Smooth muscle cell (in vitro differentiated cells): ENCODE results near the gene SULT2A1. TPM values are rescaled to one million over a fixed set of nuclear protein-coding genes. Genes with fewer than 3 reads are reported as not detected.

Source experiments
- DNase-seq: peaks from one replicate; lab custom pipeline; 2025; ENCODE audit not compliant: unreplicated experiment; lab: John Stamatoyannopoulos, UW
- H2AFZ ChIP-seq: fragments of 200-600 bp; sonication (generic); 2 replicates; pipeline ENCODE4 v1.6.0; 2016; ENCODE audit warnings: antibody characterized with exemption, low read depth, mild to moderate bottlenecking
- H3F3A ChIP-seq: fragments of 200-600 bp; sonication (generic); 2 replicates; pipeline ENCODE4 v1.6.0; 2017; ENCODE audit warnings: antibody characterized with exemption, low read depth
- H3K27ac ChIP-seq: fragments of 200-600 bp; sonication (generic); 2 replicates; pipeline ENCODE4 v1.5.1; 2016; ENCODE audit warnings: low read depth, mild to moderate bottlenecking
- H3K27me3 ChIP-seq: fragments of 200-600 bp; sonication (generic); 2 replicates; pipeline ENCODE4 v1.6.1; 2016; ENCODE audit warnings: low read depth, mild to moderate bottlenecking
- H3K36me3 ChIP-seq: fragments of 200-600 bp; sonication (generic); 2 replicates; pipeline ENCODE4 v1.5.1; 2016; ENCODE audit warnings: low read depth
- H3K4me1 ChIP-seq: fragments of 200-600 bp; sonication (generic); 2 replicates; pipeline ENCODE4 v1.5.1; 2016; ENCODE audit warnings: low read depth
- H3K4me2 ChIP-seq: fragments of 200-600 bp; sonication (generic); 2 replicates; pipeline ENCODE4 v1.6.0; 2016; ENCODE audit warnings: mild to moderate bottlenecking
- H3K4me3 ChIP-seq: fragments of 200-600 bp; sonication (generic); 2 replicates; pipeline ENCODE4 v1.5.1; 2016; ENCODE audit warnings: mild to moderate bottlenecking
- H3K79me2 ChIP-seq: fragments of 200-600 bp; sonication (generic); 2 replicates; pipeline ENCODE4 v1.6.0; 2016; ENCODE audit warnings: low read depth, mild to moderate bottlenecking
- H3K9ac ChIP-seq: fragments of 200-600 bp; sonication (generic); 2 replicates; pipeline ENCODE4 v1.6.0; 2016; ENCODE audit warnings: low read depth
- H3K9me3 ChIP-seq: fragments of 200-600 bp; sonication (generic); replicated peaks from 2 replicates; pipeline ENCODE4 v1.5.1; 2016; ENCODE audit warnings: low read depth
- H4K20me1 ChIP-seq: fragments of 200-600 bp; sonication (generic); 2 replicates; pipeline ENCODE4 v1.6.0; 2016; ENCODE audit warnings: low read depth
- WGBS: methylation state at CpG from one replicate; pipeline ENCODE4 v1.1.7; 2016; ENCODE audit warnings: low lambda C conversion rate; 5-methylcytosine and 5-hydroxymethylcytosine counted together
- polyA plus RNA-seq: library from polyadenylated mRNA; unstranded; fragments of >200 nt; fragmentation: Nextera tagmentation; extraction: Ambion mirVana; gene quantifications from 2 replicates; pipeline ENCODE4 v1.2.1, GENCODE V29; 2016
- total RNA-seq: library from RNA; depleted of rRNA; stranded (reverse); fragments of >200 nt; gene quantifications from 2 replicates; pipeline ENCODE4 v1.2.3, GENCODE V29; 2014
- TF ChIP-seq, protein P1 (sequence below): fragments of 200-600 bp; sonication (generic); IDR thresholded peaks from 2 replicates; pipeline ENCODE4 v1.5.1; 2017; ENCODE audit warnings: borderline replicate concordance, mild to moderate bottlenecking, antibody characterized with exemption; ENCODE audit not compliant: insufficient read depth, poor library complexity, severe bottlenecking

Gene SULT2A1
- total and polyA plus RNA-seq, 2 experiments from 2014 or later: 0.10 TPM; not detected in 1

DNA sequence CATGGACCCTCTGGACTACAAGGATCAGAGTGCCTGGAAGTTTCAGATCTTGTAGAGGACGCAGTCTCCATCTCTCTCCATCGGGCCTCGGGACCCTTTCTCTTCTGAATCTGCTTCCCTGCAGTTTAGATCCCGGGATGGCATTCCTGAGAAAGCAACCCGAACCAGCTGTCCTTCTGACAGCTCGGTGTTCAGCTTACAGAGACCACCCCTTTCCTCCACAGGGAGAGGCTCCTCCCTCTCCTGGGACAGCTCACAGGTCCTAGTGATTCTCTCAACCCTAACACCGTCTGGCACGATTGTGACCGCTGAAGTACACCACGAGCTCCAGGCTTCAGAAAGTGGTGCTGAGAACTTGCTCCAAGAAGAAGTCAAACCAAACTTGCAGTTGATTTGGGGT, 46.2 kb downstream of the SULT2A1 start:
- Histone ChIP-seq H4K20me1 (no peaks in the 10 kb centered on the region), H3K36me3 (no peaks in the 10 kb centered on the region), H3K4me3 (no peak overlapping the region), H3K4me2 (no peak overlapping the region), H3F3A (no peaks in the 10 kb centered on the region), H3K27ac (no peak overlapping the region), H3K27me3 (no peaks in the 10 kb centered on the region), H3K9me3 (no peaks in the 10 kb centered on the region), H3K4me1 (peaks cover 12% of the 10 kb centered on the region), H3K79me2 (no peaks in the 10 kb centered on the region), H2AFZ (no peak overlapping the region), H3K9ac (no peak overlapping the region)
- no peak for DNase-seq
- TF ChIP-seq, protein P1, sequence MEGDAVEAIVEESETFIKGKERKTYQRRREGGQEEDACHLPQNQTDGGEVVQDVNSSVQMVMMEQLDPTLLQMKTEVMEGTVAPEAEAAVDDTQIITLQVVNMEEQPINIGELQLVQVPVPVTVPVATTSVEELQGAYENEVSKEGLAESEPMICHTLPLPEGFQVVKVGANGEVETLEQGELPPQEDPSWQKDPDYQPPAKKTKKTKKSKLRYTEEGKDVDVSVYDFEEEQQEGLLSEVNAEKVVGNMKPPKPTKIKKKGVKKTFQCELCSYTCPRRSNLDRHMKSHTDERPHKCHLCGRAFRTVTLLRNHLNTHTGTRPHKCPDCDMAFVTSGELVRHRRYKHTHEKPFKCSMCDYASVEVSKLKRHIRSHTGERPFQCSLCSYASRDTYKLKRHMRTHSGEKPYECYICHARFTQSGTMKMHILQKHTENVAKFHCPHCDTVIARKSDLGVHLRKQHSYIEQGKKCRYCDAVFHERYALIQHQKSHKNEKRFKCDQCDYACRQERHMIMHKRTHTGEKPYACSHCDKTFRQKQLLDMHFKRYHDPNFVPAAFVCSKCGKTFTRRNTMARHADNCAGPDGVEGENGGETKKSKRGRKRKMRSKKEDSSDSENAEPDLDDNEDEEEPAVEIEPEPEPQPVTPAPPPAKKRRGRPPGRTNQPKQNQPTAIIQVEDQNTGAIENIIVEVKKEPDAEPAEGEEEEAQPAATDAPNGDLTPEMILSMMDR: no peak
- WGBS: 43% methylated on average over 10 of the region's 10 CpGs

DNA sequence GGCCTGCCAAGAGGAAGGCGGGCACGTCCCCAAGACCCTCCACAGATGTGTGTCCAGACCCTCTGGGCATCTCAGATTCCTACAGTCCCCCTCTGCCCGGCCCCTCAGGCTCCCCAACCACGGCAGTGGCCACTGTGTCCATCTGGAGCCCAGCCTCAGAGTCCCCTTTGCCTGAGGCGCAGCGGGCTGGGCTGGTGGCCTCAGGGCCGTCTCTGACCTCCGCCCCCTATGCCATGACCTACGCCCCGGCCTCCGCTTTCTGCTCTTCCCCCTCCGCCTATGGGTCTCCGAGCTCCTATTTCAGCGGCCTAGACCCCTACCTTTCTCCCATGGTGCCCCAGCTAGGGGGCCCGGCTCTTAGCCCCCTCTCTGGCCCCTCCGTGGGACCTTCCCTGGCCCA, 46.7 kb downstream of the SULT2A1 start:
- H3K27ac ChIP-seq: no peak overlapping the region
- no peak overlapping the region for H2AFZ ChIP-seq
- H3K36me3 ChIP-seq: no peaks in the 10 kb centered on the region
- TF ChIP-seq, protein P1: no peak
- H3F3A ChIP-seq: no peaks in the 10 kb centered on the region
- no peak overlapping the region for H3K4me2 ChIP-seq
- no peak overlapping the region for H3K4me3 ChIP-seq
- H4K20me1 ChIP-seq: no peaks in the 10 kb centered on the region
- DNase-seq: no peak
- no peaks in the 10 kb centered on the region for H3K79me2 ChIP-seq
- peaks cover 12% of the 10 kb centered on the region for H3K4me1 ChIP-seq
- no peaks in the 10 kb centered on the region for H3K27me3 ChIP-seq
- H3K9me3 ChIP-seq: no peaks in the 10 kb centered on the region
- WGBS: 87% methylated on average over 7 of the region's 16 CpGs
- no peak overlapping the region for H3K9ac ChIP-seq

DNA sequence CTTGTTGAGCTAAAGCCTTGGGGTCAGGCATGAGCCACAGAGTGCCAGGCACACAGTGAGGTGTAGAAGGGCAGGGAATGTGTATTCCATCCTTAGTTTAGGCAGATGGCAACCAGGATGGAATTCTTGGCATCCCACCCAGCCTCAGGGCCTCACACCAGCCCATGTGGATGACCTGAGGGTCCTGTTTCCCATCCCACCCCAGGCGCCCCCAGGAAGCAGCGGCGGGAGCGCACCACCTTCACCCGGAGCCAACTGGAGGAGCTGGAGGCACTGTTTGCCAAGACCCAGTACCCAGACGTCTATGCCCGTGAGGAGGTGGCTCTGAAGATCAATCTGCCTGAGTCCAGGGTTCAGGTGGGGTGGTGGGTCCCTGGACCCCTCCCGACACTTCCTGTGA, 50.1 kb downstream of the SULT2A1 start:
- Histone ChIP-seq H3K9me3 (no peaks in the 10 kb centered on the region), H3K36me3 (no peaks in the 10 kb centered on the region), H3K4me2 (no peak overlapping the region), H3F3A (no peaks in the 10 kb centered on the region), H3K4me1 (peaks cover 12% of the 10 kb centered on the region), H4K20me1 (no peaks in the 10 kb centered on the region), H3K27me3 (no peaks in the 10 kb centered on the region), H3K79me2 (no peaks in the 10 kb centered on the region), H3K9ac (no peak overlapping the region), H2AFZ (no peak overlapping the region), H3K4me3 (no peak overlapping the region), H3K27ac (no peak overlapping the region)
- WGBS: 96% methylated on average over 8 of the region's 8 CpGs
- DNase-seq: no peak
- TF ChIP-seq, protein P1: no peak

DNA sequence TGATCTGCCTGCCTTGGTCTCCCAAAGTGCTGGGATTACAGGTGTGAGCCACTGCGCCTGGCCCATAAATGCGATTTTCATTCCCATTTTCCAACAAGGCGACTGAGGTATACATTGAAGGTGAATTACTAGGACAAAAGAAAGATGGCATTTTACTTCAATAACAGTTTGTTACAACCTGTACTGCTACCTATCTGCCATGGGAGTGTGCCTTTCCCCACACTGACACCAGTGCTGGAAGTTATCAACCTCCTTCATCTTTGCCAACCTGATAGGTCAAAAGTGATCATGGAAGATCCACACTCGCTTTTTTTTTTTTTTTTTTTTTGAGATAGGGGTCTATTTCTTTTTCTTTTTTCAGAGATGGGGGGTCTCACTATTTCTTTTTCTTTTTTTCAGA, 53.4 kb downstream of the SULT2A1 start:
- H3K4me2 ChIP-seq: no peak overlapping the region
- no peaks in the 10 kb centered on the region for H3K36me3 ChIP-seq
- no peak for DNase-seq
- no peaks in the 10 kb centered on the region for H3K79me2 ChIP-seq
- no peak overlapping the region for H2AFZ ChIP-seq
- H3K27me3 ChIP-seq: no peaks in the 10 kb centered on the region
- H3F3A ChIP-seq: no peaks in the 10 kb centered on the region
- H3K9me3 ChIP-seq: no peaks in the 10 kb centered on the region
- WGBS: 89% methylated on average over 4 of the region's 4 CpGs
- H3K27ac ChIP-seq: no peak overlapping the region
- no peak overlapping the region for H3K9ac ChIP-seq
- TF ChIP-seq, protein P1: no peak
- no peaks in the 10 kb centered on the region for H4K20me1 ChIP-seq
- H3K4me1 ChIP-seq: no peaks in the 10 kb centered on the region
- H3K4me3 ChIP-seq: no peak overlapping the region
